Mesenchymal stem cell (in vitro differentiated cells and primary cell): ENCODE data around the gene SMAD3.

Source experiments
- DNase-seq: peaks from one replicate; pipeline ENCODE4 v3.0.0-alpha.2; 2013
- H2AFZ ChIP-seq: one replicate; pipeline ENCODE4 v1.6.1; 2013; ENCODE audit warnings: low read depth, mild to moderate bottlenecking, control low read depth, inconsistent platforms, low read length, moderate library complexity
- H2AK5ac ChIP-seq: 2 replicates; pipeline ENCODE4 v1.6.1; 2013; ENCODE audit warnings: low read length, moderate library complexity, mild to moderate bottlenecking, inconsistent platforms; ENCODE audit not compliant: severe bottlenecking
- H2BK120ac ChIP-seq: one replicate; pipeline ENCODE4 v1.6.1; 2013; ENCODE audit warnings: low read depth, mild to moderate bottlenecking, inconsistent platforms, low read length, moderate library complexity
- H2BK12ac ChIP-seq, 2 experiments: one replicate each; pipeline ENCODE4 v1.6.1; 2013; ENCODE audit warnings: inconsistent platforms in 2 of 2, low read length in 2 of 2, mild to moderate bottlenecking in 2 of 2, moderate library complexity in 2 of 2, control low read depth in 1 of 2
- H2BK15ac ChIP-seq: one replicate; pipeline ENCODE4 v1.6.1; 2013; ENCODE audit warnings: mild to moderate bottlenecking, low read depth, inconsistent platforms; ENCODE audit not compliant: poor library complexity, severe bottlenecking
- H2BK5ac ChIP-seq: 2 replicates; pipeline ENCODE4 v1.6.1; 2013; ENCODE audit warnings: low read depth, mild to moderate bottlenecking, low read length, control low read depth, inconsistent platforms; ENCODE audit not compliant: poor library complexity, severe bottlenecking
- H3K14ac ChIP-seq, 2 experiments: one replicate each; pipeline ENCODE4 v1.6.1; 2013; ENCODE audit warnings: inconsistent platforms in 2 of 2, low read length in 2 of 2, control low read depth in 1 of 2, mild to moderate bottlenecking in 1 of 2, moderate library complexity in 1 of 2
- H3K18ac ChIP-seq, 2 experiments: one replicate each; pipeline ENCODE4 v1.6.1; 2013; ENCODE audit warnings: inconsistent platforms in 2 of 2, low read length in 2 of 2, control low read depth in 1 of 2, low read depth in 1 of 2, mild to moderate bottlenecking in 1 of 2
- H3K23ac ChIP-seq, 2 experiments: one replicate each; pipeline ENCODE4 v1.6.1; 2013; ENCODE audit warnings: inconsistent platforms in 2 of 2, low read length in 2 of 2, mild to moderate bottlenecking in 2 of 2, moderate library complexity in 2 of 2, control low read depth in 1 of 2
- H3K27ac ChIP-seq: 2 replicates; pipeline ENCODE4 v1.5.1; 2013; ENCODE audit warnings: mild to moderate bottlenecking, moderate library complexity, low read length, control low read depth, inconsistent platforms; ENCODE audit not compliant: poor library complexity, severe bottlenecking
- H3K27me3 ChIP-seq, 2 experiments: 2 replicates each; pipeline versions ENCODE4 v1.6.1 to v1.7.0; 2013; ENCODE audit warnings: low read length in 2 of 2, mild to moderate bottlenecking in 2 of 2, moderate library complexity in 2 of 2, control low read depth in 1 of 2, inconsistent platforms in 1 of 2; ENCODE audit not compliant: control insufficient read depth in 1 of 2, insufficient read depth in 1 of 2
- H3K36me3 ChIP-seq, 2 experiments: 2 replicates each; pipeline versions ENCODE4 v1.6.1 to v1.7.0; 2013; ENCODE audit warnings: low read length in 2 of 2, control low read depth in 1 of 2, inconsistent platforms in 1 of 2, low read depth in 1 of 2, mild to moderate bottlenecking in 1 of 2; ENCODE audit not compliant: insufficient read depth in 2 of 2, control insufficient read depth in 1 of 2
- H3K4ac ChIP-seq, 2 experiments: one replicate each; pipeline ENCODE4 v1.6.1; 2013; ENCODE audit warnings: inconsistent platforms in 2 of 2, low read length in 2 of 2, mild to moderate bottlenecking in 2 of 2, moderate library complexity in 2 of 2, control low read depth in 1 of 2, low read depth in 1 of 2
- H3K4me1 ChIP-seq: 2 replicates; pipeline ENCODE4 v1.6.1; 2013; ENCODE audit warnings: low read depth, low read length, control low read depth; ENCODE audit not compliant: control insufficient read depth, insufficient read depth
- H3K4me2 ChIP-seq: 2 replicates; pipeline ENCODE4 v1.6.1; 2013; ENCODE audit warnings: low read length, mild to moderate bottlenecking, inconsistent platforms; ENCODE audit not compliant: poor library complexity, severe bottlenecking
- H3K4me3 ChIP-seq, 2 experiments: 2 replicates each; pipeline versions ENCODE4 v1.5.1 to v1.7.0; 2013; ENCODE audit warnings: low read length in 2 of 2, mild to moderate bottlenecking in 2 of 2, control low read depth in 1 of 2, low read depth in 1 of 2; ENCODE audit not compliant: insufficient read depth in 1 of 2
- H3K79me1 ChIP-seq: replicated peaks from 2 replicates; pipeline ENCODE4 v1.6.1; 2013; ENCODE audit warnings: mild to moderate bottlenecking, control low read depth, low read length, inconsistent platforms; ENCODE audit not compliant: poor library complexity, severe bottlenecking
- H3K9ac ChIP-seq: 2 replicates; pipeline ENCODE4 v1.7.0; 2013; ENCODE audit warnings: mild to moderate bottlenecking, low read length, moderate library complexity
- H3K9me3 ChIP-seq: 2 replicates; pipeline ENCODE4 v1.7.0; 2013; ENCODE audit warnings: mild to moderate bottlenecking, low read length; ENCODE audit not compliant: control insufficient read depth
- H4K8ac ChIP-seq: one replicate; pipeline ENCODE4 v1.6.1; 2013; ENCODE audit warnings: inconsistent platforms, mild to moderate bottlenecking, low read length, moderate library complexity
- H4K91ac ChIP-seq: one replicate; pipeline ENCODE4 v1.6.1; 2013; ENCODE audit warnings: mild to moderate bottlenecking, low read length, inconsistent platforms
- WGBS: methylation state at CpG from one replicate; pipeline ENCODE4 v1.1.7; 2013; ENCODE audit warnings: mixed read lengths; 5-methylcytosine and 5-hydroxymethylcytosine counted together

Gene SMAD3

DNA sequence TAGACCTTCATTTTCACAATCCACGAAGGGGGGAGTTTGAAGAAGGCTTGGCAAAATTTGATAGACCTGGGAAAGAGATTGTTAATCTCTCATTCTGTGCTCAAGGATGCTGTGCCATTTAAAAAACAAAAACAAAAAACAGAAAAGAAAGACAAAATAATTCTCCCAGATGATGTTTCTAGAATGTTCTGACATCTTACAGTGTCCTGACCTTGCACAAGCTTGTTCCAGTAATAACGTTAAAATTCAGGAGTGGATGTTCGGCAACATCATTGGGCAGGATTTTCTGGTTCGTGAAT lies 79.9 kb downstream of the SMAD3 start:
- Histone ChIP-seq H3K9ac (peak overlapping the region; percentile 61), H3K79me1 (peaks cover 25% of the 10 kb centered on the region), H3K4me1 (peaks cover 34% of the 10 kb centered on the region), H2AFZ (no peak overlapping the region), H3K23ac (no peak overlapping the region), H2AK5ac (peak overlapping the region; percentile 44), H4K8ac (peak overlapping the region; percentile 89), H2BK120ac (peak overlapping the region; percentile 36), H3K4ac (peak overlapping the region; percentile 12 to 84), H3K36me3 (peaks cover 0 to 12% of the 10 kb centered on the region in 2 experiments), H3K14ac (no peak overlapping the region), H2BK5ac (no peak overlapping the region), H3K4me2 (no peak overlapping the region), H2BK15ac (no peak overlapping the region), H4K91ac (peak overlapping the region; percentile 92), H2BK12ac (peak overlapping the region; percentile 94 to 98), H3K18ac (peak overlapping the region; percentile 80 to 94), H3K4me3 (no peak overlapping the region), H3K9me3 (no peaks in the 10 kb centered on the region), H3K27me3 (no peaks in the 10 kb centered on the region), H3K27ac (no peak overlapping the region)
- DNase-seq: no peak
- 79% methylated on average over 3 of the region's 4 CpGs for WGBS

DNA sequence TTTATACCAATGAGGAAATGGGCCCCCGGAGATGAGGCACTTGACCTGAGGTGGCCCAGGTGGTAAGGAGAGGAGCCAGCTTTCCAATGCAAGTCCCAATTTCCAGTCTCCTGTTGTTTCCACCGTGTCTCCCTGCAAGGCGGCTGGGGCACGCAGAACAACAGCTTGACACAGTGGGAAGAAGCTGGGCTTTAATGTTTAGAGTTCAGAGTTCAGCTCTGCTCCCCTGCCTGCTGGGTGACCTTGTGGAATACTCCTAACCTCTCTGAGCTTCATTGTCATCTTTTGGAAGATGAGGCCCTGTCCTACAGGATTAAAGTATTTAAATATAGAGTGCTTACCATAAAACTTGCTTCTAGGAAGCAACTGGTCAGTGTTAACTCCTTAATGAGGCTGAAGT lies 80.3 kb downstream of the SMAD3 start:
- Histone ChIP-seq H3K4me2 (no peak overlapping the region), H4K8ac (peak overlapping the region; percentile 89), H3K9ac (peak overlapping the region; percentile 74), H3K18ac (peak overlapping the region; percentile 92 to 94), H3K4me3 (no peak overlapping the region), H3K36me3 (peaks cover 0 to 8% of the 10 kb centered on the region in 2 experiments), H3K14ac (peak overlapping the region in 1 of 2 experiments; percentile 13), H2BK5ac (no peak overlapping the region), H2AFZ (no peak overlapping the region), H3K4me1 (peaks cover 34% of the 10 kb centered on the region), H3K23ac (no peak overlapping the region), H2BK120ac (peak overlapping the region; percentile 36), H3K79me1 (peaks cover 20% of the 10 kb centered on the region), H3K27ac (no peak overlapping the region), H2BK12ac (peak overlapping the region; percentile 94 to 98), H2BK15ac (peak overlapping the region; percentile 80), H4K91ac (peak overlapping the region; percentile 92), H3K9me3 (no peaks in the 10 kb centered on the region), H2AK5ac (peak overlapping the region; percentile 47), H3K27me3 (no peaks in the 10 kb centered on the region), H3K4ac (peak overlapping the region; percentile 12 to 82)
- DNase-seq: no peak
- 79% methylated on average over 3 of the region's 4 CpGs for WGBS

GRCh38 chr15:67146234-67146633 lies 80.8 kb downstream of the SMAD3 start:
- H3K79me1 ChIP-seq: peaks cover 16% of the 10 kb centered on the region
- no peaks in the 10 kb centered on the region for H3K27me3 ChIP-seq
- H3K4me2 ChIP-seq: no peak overlapping the region
- no peak overlapping the region for H3K14ac ChIP-seq
- peak overlapping the region; percentile 14 to 79 for H3K18ac ChIP-seq
- H3K9me3 ChIP-seq: no peaks in the 10 kb centered on the region
- no peak overlapping the region for H2BK15ac ChIP-seq
- H2BK5ac ChIP-seq: no peak overlapping the region
- peak overlapping the region; percentile 2 to 96 for H2BK12ac ChIP-seq
- no peak overlapping the region for H2AK5ac ChIP-seq
- H3K4me3 ChIP-seq: peak overlapping the region in 1 of 2 experiments; percentile 16
- peak overlapping the region; percentile 74 for H3K9ac ChIP-seq
- peak overlapping the region; percentile 56 for H2BK120ac ChIP-seq
- peak overlapping the region; percentile 66 for H3K27ac ChIP-seq
- peak; percentile 89 for DNase-seq
- peaks cover 35% of the 10 kb centered on the region for H3K4me1 ChIP-seq
- peak overlapping the region; percentile 88 for H4K91ac ChIP-seq
- peaks cover 0 to 4% of the 10 kb centered on the region in 2 experiments for H3K36me3 ChIP-seq
- peak overlapping the region; percentile 59 for H4K8ac ChIP-seq
- WGBS: 21% methylated on average over 4 of the region's 6 CpGs
- H3K4ac ChIP-seq: peak overlapping the region; percentile 2 to 59
- no peak overlapping the region for H2AFZ ChIP-seq
- no peak overlapping the region for H3K23ac ChIP-seq

DNA sequence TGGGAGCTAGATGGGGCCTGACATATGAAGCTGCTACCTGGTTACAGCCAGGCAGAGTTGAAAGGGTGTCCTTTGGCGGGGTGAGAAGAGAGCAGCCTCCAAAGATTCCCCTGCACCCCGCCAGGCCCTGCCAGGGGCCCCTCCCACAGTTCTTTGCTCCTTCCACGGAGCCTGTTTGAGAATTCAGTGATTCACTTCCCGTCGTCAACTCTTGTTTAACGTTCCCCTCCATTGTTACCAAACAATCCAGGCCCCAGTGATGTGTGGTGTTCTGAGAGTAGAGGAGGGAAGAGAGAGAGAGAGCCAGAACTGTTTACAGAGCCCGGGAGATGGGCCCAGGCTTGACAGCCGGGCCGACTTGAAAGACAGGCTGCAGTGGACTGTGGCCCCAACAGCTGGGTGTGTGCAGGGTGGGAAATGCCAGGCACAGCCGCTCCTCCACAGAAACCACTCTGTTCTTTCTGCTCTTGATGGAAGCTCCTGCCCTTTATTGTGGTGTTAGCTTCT lies 81.5 kb downstream of the SMAD3 start:
- DNase-seq: peak; percentile 99
- Histone ChIP-seq H4K8ac (peak overlapping the region; percentile 67), H3K4me1 (peaks cover 35% of the 10 kb centered on the region), H3K4ac (peak overlapping the region; percentile 64), H3K14ac (no peak overlapping the region), H3K27ac (peak overlapping the region; percentile 66), H3K9ac (peak overlapping the region; percentile 74), H3K9me3 (no peaks in the 10 kb centered on the region), H2BK120ac (peak overlapping the region; percentile 89), H4K91ac (peak overlapping the region; percentile 69), H2AK5ac (peak overlapping the region; percentile 68), H2BK5ac (peak overlapping the region; percentile 25), H2AFZ (no peak overlapping the region), H3K27me3 (no peaks in the 10 kb centered on the region), H3K4me3 (peak overlapping the region in 1 of 2 experiments; percentile 16), H3K4me2 (no peak overlapping the region), H2BK12ac (peak overlapping the region; percentile 49 to 96), H2BK15ac (peak overlapping the region; percentile 73), H3K36me3 (no peaks in the 10 kb centered on the region), H3K79me1 (peaks cover 9% of the 10 kb centered on the region), H3K23ac (no peak overlapping the region), H3K18ac (peak overlapping the region; percentile 85 to 92)
- WGBS: 0% methylated on average over 5 of the region's 10 CpGs
